Measurements from ENCODE around the gene NBEAL1.
"Not testable (repeated sequence)": the region's sequence is repeated elsewhere in the genome, so short reads cannot be mapped to it uniquely, and the experiment has no call there.

NBEAL1 gene

DNA sequence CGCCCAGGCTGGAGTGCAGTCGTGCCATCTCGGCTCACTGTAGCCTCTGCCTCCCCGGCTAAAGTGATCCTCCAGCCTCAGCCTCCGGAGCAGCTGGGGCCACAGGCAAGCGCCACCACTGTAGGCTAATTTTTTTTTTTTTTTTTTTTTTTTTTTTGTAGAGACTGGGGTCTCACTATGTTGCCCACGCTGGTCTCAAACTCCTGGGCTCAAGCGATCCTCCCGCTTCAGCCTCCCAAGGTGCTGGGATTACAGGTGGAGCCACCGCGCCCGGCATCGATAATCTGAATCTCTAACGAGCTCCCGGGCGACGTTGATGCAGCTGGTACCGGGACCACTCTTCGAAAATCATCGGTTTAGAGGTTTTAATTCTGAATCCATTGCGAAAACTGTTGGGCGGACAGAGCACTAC lies 223.6 kb downstream of the NBEAL1 start:
- no peak for DNase-seq

DNA sequence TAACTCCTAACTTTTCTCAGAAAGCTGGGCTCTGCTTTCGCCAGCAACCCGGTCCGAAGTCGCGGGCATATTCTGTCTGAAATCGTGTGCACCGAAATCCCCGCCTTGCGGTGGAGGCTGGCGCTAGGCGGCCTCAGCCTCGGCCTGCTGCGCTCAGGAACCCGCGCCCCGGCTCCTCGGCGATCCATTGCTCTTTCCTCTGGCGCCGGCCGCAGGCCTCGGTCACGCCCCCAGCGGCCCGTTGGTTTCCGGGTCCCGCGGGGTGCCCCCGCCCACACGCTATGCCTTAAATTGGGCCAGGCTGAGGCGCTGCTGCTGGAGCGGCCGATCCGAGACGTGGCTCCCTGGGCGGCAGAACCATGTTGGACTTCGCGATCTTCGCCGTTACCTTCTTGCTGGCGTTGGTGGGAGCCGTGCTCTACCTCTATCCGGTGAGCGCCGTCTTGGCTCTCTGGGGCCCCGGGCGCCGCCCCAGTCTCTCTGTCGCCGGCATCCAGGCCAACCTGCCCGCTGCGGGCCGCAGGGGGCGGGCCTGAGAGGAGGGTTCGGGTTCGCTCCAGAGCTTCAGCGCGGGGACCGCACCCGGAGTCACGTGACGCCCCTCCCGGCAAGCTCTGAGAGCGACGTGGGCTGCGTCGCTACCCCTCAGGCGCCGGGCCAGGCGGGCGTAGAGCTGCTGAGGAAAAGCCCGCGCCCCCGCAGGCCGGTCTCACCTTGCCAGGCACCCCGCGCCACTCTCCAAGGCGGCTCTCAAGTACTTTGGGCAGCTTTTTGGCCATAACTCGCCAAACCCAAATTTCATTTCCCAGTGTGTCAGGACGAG lies 224.2 kb downstream of the NBEAL1 start, which contains the start of gene CYP20A1:
Gene CYP20A1, plus strand, starts transcription at position 315 of the 823 bp plus-strand sequence. Its CDS starts 45 bp downstream, at position 360.
- DNase-seq = peak; percentile 89

DNA sequence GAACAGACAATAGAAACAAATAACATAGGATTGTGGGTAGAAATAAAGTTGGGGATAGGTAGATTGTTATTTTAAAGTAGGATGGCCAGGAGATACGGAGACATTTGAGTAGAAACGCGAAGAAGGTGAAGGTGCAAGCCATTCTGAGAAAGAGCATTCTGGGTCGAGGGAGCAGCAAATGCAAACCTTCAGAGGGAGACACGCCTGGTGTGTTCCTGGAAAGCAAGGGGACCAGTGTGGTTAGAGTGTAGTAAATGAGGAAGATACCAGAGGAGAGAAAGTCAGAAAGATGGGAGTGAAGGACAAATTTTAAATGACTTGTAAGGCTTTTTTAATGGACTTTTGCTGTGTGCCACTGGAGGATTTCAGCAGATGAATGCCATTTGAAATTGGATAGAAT lies 225.8 kb downstream of the NBEAL1 start:
- DNase-seq = no peak

DNA sequence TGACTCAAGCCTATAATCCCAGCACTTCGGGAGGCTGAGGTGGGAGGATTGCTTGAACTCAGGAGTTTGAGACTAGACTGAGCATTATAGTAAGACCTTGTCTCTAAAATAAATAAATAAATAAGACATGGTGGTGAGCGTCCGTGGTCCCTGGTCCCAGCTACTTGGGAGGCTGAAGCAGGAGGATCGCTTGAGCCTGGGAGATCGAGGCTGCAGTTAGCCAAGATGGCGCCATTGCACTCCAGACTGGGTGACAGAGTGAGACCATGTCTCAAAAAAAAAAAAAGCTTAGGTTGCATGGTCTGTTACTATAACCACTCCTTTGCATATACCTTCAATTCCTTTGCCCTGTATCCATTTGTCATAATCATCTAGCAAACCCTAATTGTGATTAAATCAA lies 227.8 kb downstream of the NBEAL1 start:
- DNase-seq = no peak

DNA sequence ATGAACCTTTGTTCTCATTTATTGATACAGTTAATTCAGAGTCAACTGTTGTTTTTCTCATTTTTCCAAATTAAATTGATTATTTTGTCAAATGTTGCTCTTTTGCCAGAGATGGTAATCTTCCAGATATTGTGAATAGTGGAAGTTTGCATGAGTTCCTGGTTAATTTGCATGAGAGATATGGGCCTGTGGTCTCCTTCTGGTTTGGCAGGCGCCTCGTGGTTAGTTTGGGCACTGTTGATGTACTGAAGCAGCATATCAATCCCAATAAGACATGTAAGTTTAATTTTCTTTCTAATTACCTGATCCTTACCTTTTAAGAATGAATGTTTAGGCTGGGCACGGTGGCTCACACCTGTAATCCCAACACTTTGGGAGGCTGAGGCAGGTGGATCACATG lies 232.0 kb downstream of the NBEAL1 start:
- no peak for DNase-seq

DNA sequence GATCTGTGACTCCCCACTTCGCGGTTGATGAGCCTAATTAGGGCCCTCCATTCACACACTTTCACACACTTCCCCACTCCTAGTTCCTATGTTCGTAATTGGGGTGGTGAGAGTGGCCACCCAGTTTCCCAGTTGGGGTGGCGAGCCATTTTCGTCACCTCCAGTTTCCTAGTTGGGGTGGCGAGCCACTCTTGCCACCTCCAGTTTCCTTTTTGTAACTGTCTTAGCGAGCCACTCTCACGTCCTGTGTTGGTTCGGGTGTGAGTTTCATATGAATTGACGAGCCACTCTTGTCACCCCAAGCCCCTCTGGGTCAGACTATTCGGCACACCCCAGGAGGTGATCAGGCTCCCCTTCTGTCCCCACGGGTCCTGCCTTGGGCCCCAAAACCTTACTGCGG lies 238.1 kb downstream of the NBEAL1 start:
- no peak for DNase-seq

DNA sequence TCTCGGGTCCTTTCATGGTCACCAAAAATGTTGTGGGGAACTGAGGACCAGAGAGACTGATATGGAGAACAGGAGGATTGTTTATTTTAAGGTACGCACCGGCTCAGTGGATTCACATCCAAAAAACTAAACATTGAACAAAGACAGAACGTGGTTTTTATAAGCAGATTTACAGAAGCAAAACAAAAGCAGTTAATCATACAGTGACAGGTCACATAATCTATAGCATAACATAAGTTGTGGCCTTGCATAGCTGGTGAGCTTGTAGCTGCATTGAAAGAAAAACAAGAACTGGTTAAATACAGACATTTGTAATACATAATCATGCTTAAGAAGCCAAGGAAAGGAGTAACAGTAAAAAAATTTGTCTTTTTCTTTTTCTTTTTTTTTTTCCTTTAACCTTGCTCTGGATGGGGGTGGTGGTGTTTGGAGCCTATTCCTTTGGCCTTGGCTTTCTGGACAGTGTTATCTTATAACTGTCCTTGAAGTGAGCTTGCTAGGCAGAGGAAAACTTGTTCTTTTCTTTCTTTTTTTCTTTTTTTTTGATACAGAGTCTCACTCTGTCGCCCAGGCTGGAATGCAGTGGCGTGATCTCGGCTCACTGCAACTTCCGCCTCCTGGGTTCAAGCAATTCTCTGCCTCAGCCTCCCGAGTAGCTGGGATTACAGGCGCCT lies 238.9 kb downstream of the NBEAL1 start:
- not testable (repeated sequence) for DNase-seq

DNA sequence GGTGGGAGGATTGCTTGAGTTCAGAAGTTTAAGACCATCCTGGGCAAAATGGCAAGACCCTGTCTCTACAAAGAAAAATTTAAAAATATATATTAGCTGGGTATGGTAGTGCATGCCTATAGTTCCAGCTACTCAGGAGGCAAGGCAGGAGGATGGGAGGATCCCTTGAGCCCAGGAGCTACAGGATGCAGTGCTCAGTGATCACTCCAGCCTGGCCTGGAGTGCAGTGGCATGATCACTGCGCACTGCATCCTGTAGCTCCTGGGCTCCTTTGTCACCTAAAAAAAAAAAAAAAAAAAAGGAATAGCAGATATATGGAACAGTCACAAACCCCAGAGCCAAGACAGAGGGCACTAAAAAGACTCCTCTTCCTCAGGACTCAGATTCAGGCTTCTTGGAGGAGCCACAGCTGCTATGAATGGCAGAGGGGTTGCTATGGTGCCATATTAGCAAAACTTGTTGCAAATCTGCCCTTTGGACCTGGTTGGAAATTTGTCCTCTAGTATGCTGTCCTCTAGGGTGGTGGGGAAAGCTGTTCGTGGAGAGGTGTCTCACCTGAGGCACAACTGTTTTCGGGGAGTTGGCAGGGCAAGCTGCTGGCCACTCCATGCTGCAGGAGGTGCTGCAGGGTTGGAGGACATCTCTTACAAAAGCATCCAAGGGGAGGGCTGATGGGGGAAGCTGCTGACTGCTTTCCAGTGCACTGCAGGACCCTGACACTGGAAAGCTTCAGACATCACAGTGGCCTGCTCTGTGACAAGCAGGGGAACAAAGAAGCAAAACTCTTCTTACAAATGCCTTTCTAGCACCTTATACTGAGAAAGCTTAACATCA lies 246.9 kb downstream of the NBEAL1 start:
- DNase-seq = no peak
